Measurements from ENCODE around the gene DAZ1. TPM values are rescaled to one million over a fixed set of nuclear protein-coding genes. Genes with fewer than 3 reads are reported as not detected.

The DAZ1 gene
- not detected in 2 replicates for total RNA-seq (ENCODE audit: low replicate concordance)

GRCh38 chrY:23198908-23199307 is at the start of gene DAZ1:
Gene DAZ1, minus strand, starts transcription at chrY:23199008. Its CDS starts 208 bp downstream, at chrY:23198800.

GRCh38 chrY:23219233-23219632 is 20.4 kb upstream of the DAZ1 start, which contains the start of gene DAZ2:
Gene DAZ2, plus strand, starts transcription at chrY:23219533. Its CDS starts 208 bp downstream, at chrY:23219741.

Other genes starting within 250 kb of the DAZ1 start
- gene BPY2, start 214.7 kb downstream of the DAZ1 start, total RNA-seq (ENCODE audit: low replicate concordance), result not detected in 2 replicates
- gene DAZ2, start 20.5 kb upstream of the DAZ1 start, total RNA-seq (ENCODE audit: low replicate concordance), result not detected in 2 replicates

Measured in smooth muscle cell of the coronary artery (primary cell).